IMR-90 (cell line): Measurements from ENCODE around the gene NUP50. TPM values are rescaled to one million over a fixed set of nuclear protein-coding genes. Genes with fewer than 3 reads are reported as not detected.

Source experiments
- ATAC-seq: fragments of 200-7000 bp; cut with Tn5 transposase; 2 replicates; pipeline ENCODE4 v1.9.1; 2020; ENCODE audit warnings: low read depth, mild to moderate bottlenecking, moderate library complexity
- BruUV-seq: library from RNA; stranded (reverse); fragments of 400-500 nt; replicated peaks from 2 replicates; lab custom pipeline; 2021; lab: Mats Ljungman, UMichigan
- CTCF ChIA-PET: fragments of 300-600 bp; formaldehyde crosslinking; extraction: SDS; loops from one replicate; lab custom pipeline; 2021; ENCODE audit warnings: antibody characterized with exemption; lab: Yijun Ruan, JAX
- POLR2A ChIA-PET: fragments of 300-600 bp; sonication (Branson Sonifier 250); formaldehyde crosslinking; loops from one replicate; lab custom pipeline; 2022; ENCODE audit warnings: antibody characterized with exemption; ENCODE audit not compliant: unreplicated experiment; lab: Charles Lee
- DNase-seq: peaks from one replicate; pipeline ENCODE4 v3.0.0; 2013
- H2AFZ ChIP-seq: replicated peaks from 2 replicates; pipeline ENCODE3; 2013; ENCODE audit warnings: low read length, mild to moderate bottlenecking; ENCODE audit not compliant: poor library complexity
- H2AK5ac ChIP-seq: 2 replicates; pipeline ENCODE4 v1.6.1; 2013; ENCODE audit warnings: low read depth, low read length, inconsistent platforms
- H2AK9ac ChIP-seq: replicated peaks from 2 replicates; pipeline ENCODE3; 2013; ENCODE audit warnings: mild to moderate bottlenecking, low read depth, low read length, moderate library complexity; ENCODE audit not compliant: poor library complexity
- H2BK120ac ChIP-seq: 2 replicates; pipeline ENCODE4 v1.6.1; 2013; ENCODE audit warnings: low read depth, low read length, inconsistent platforms
- H2BK15ac ChIP-seq: 3 replicates; pipeline ENCODE4 v1.6.1; 2013; ENCODE audit warnings: low read depth, low read length, inconsistent platforms
- H2BK20ac ChIP-seq: 2 replicates; pipeline ENCODE4 v1.6.1; 2013; ENCODE audit warnings: low read depth, mild to moderate bottlenecking, inconsistent platforms, low read length, moderate library complexity
- H2BK5ac ChIP-seq: 2 replicates; pipeline ENCODE4 v1.6.1; 2013; ENCODE audit warnings: mild to moderate bottlenecking, low read depth, low read length, inconsistent platforms; ENCODE audit not compliant: poor library complexity, severe bottlenecking
- H3K14ac ChIP-seq: replicated peaks from 2 replicates; pipeline ENCODE4 v1.6.1; 2013; ENCODE audit warnings: low read depth, low read length, inconsistent platforms
- H3K18ac ChIP-seq: 2 replicates; pipeline ENCODE4 v1.6.1; 2013; ENCODE audit warnings: low read depth, low read length, control low read depth
- H3K23ac ChIP-seq: 2 replicates; pipeline ENCODE4 v1.6.1; 2013; ENCODE audit warnings: low read depth, low read length, inconsistent platforms
- H3K27ac ChIP-seq: 2 replicates; pipeline ENCODE4 v1.5.1; 2013; ENCODE audit warnings: mild to moderate bottlenecking, control low read depth, low read length; ENCODE audit not compliant: insufficient read depth
- H3K27me3 ChIP-seq: 2 replicates; pipeline ENCODE4 v1.6.1; 2013; ENCODE audit warnings: low read length; ENCODE audit not compliant: control insufficient read depth, insufficient read depth
- H3K36me3 ChIP-seq: 2 replicates; pipeline ENCODE4 v1.6.1; 2013; ENCODE audit warnings: low read length, mixed read lengths; ENCODE audit not compliant: control insufficient read depth, insufficient read depth
- H3K4ac ChIP-seq: 2 replicates; pipeline ENCODE4 v1.6.1; 2013; ENCODE audit warnings: low read depth, low read length, inconsistent platforms
- H3K4me1 ChIP-seq: 2 replicates; pipeline ENCODE4 v1.6.1; 2013; ENCODE audit warnings: low read length, mixed read lengths; ENCODE audit not compliant: control insufficient read depth, insufficient read depth
- H3K4me2 ChIP-seq: 2 replicates; pipeline ENCODE4 v1.6.1; 2013; ENCODE audit warnings: low read depth, mild to moderate bottlenecking, control low read depth, low read length, moderate library complexity
- H3K4me3 ChIP-seq: 2 replicates; pipeline ENCODE4 v1.5.1; 2013; ENCODE audit warnings: low read depth, mild to moderate bottlenecking, control low read depth, low read length, moderate library complexity; ENCODE audit not compliant: insufficient read depth
- H3K56ac ChIP-seq: 2 replicates; pipeline ENCODE4 v1.6.1; 2013; ENCODE audit warnings: low read length, inconsistent platforms; ENCODE audit not compliant: insufficient read depth; ENCODE audit errors: extremely low read depth
- H3K79me1 ChIP-seq, 2 experiments: 2 replicates each; pipeline ENCODE4 v1.6.1; 2013; ENCODE audit warnings: low read length in 2 of 2, inconsistent platforms in 1 of 2, low read depth in 1 of 2
- H3K9ac ChIP-seq: 2 replicates; pipeline ENCODE4 v1.6.1; 2013; ENCODE audit warnings: low read depth, low read length, control low read depth
- H3K9me1 ChIP-seq: 2 replicates; pipeline ENCODE4 v1.6.1; 2013; ENCODE audit warnings: low read length, inconsistent platforms; ENCODE audit not compliant: insufficient read depth
- H3K9me3 ChIP-seq: 2 replicates; pipeline ENCODE4 v1.6.1; 2013; ENCODE audit warnings: low read length; ENCODE audit not compliant: control insufficient read depth, insufficient read depth
- H4K20me1 ChIP-seq: 2 replicates; pipeline ENCODE4 v1.6.1; 2013; ENCODE audit warnings: low read length, inconsistent platforms; ENCODE audit not compliant: insufficient read depth
- H4K5ac ChIP-seq: 2 replicates; pipeline ENCODE4 v1.6.1; 2013; ENCODE audit warnings: mild to moderate bottlenecking, low read depth, low read length, control low read depth
- H4K8ac ChIP-seq, 2 experiments: 2 replicates each; pipeline ENCODE4 v1.6.1; 2013; ENCODE audit warnings: low read depth in 2 of 2, low read length in 2 of 2, control low read depth in 1 of 2, inconsistent platforms in 1 of 2
- H4K91ac ChIP-seq: 2 replicates; pipeline ENCODE4 v1.6.1; 2013; ENCODE audit warnings: low read depth, low read length, inconsistent platforms; ENCODE audit not compliant: insufficient read depth
- BHLHE40 ChIP-seq: fragments of 150-350 bp; IDR thresholded peaks from 2 replicates; pipeline ENCODE4 v1.6.1; 2016; ENCODE audit warnings: mild to moderate bottlenecking, low read depth, low read length
- CEBPB ChIP-seq: IDR thresholded peaks from 2 replicates; pipeline ENCODE4 v1.6.1; 2012; ENCODE audit warnings: low read depth, low read length, improper control_type of control experiment
- CHD1 ChIP-seq: IDR thresholded peaks from 2 replicates; pipeline ENCODE4 v1.6.1; 2012; ENCODE audit warnings: low read depth, low read length, improper control_type of control experiment
- CTCF ChIP-seq: conservative IDR thresholded peaks from 2 replicates; pipeline ENCODE4 v1.5.1; 2012; ENCODE audit warnings: mild to moderate bottlenecking, low read depth, low read length, improper control_type of control experiment
- ELK1 ChIP-seq: fragments of 150-350 bp; IDR thresholded peaks from 2 replicates; pipeline ENCODE4 v1.6.1; 2016; ENCODE audit warnings: low read depth, mild to moderate bottlenecking, low read length, moderate library complexity, borderline replicate concordance
- FOS ChIP-seq: fragments of 150-350 bp; IDR thresholded peaks from 2 replicates; pipeline ENCODE4 v1.6.1; 2016; ENCODE audit warnings: low read depth, low read length
- MAFK ChIP-seq: IDR thresholded peaks from 2 replicates; pipeline ENCODE4 v1.6.1; 2012; ENCODE audit warnings: low read depth, low read length, improper control_type of control experiment
- MAZ ChIP-seq: IDR thresholded peaks from 2 replicates; pipeline ENCODE4 v1.6.1; 2012; ENCODE audit warnings: low read depth, mild to moderate bottlenecking, low read length, improper control_type of control experiment, moderate library complexity, borderline replicate concordance
- MXI1 ChIP-seq: IDR thresholded peaks from 2 replicates; pipeline ENCODE4 v1.6.1; 2012; ENCODE audit warnings: low read depth, mild to moderate bottlenecking, low read length, moderate library complexity, borderline replicate concordance
- NFE2L2 ChIP-seq: fragments of 150-350 bp; IDR thresholded peaks from 2 replicates; pipeline ENCODE4 v1.6.1; 2016; ENCODE audit warnings: low read depth, mild to moderate bottlenecking, low read length
- POLR2A ChIP-seq: IDR thresholded peaks from 2 replicates; pipeline ENCODE4 v1.6.1; 2012; ENCODE audit warnings: mild to moderate bottlenecking, low read depth, low read length
- RAD21 ChIP-seq: IDR thresholded peaks from 2 replicates; pipeline ENCODE4 v1.6.1; 2012; ENCODE audit warnings: low read length, improper control_type of control experiment
- RCOR1 ChIP-seq: IDR thresholded peaks from 2 replicates; pipeline ENCODE4 v1.6.1; 2012; ENCODE audit warnings: mild to moderate bottlenecking, low read length, improper control_type of control experiment; ENCODE audit not compliant: insufficient replicate concordance
- RFX5 ChIP-seq: IDR thresholded peaks from 2 replicates; pipeline ENCODE4 v1.8.0; 2012; ENCODE audit warnings: low read depth, mild to moderate bottlenecking, low read length, moderate library complexity
- SMC3 ChIP-seq: fragments of 150-350 bp; IDR thresholded peaks from 2 replicates; pipeline ENCODE4 v1.6.1; 2016; ENCODE audit warnings: low read depth, mild to moderate bottlenecking, antibody characterized with exemption, low read length, moderate library complexity
- USF2 ChIP-seq: fragments of 150-350 bp; IDR thresholded peaks from 2 replicates; pipeline ENCODE4 v1.6.1; 2017; ENCODE audit warnings: mild to moderate bottlenecking, antibody characterized with exemption, low read length, low read depth
- WGBS, 2 experiments: methylation state at CpG; one replicate each; pipeline versions ENCODE4 v1.1.5 to v1.1.7; 2013; ENCODE audit warnings: missing lambda C conversion rate in 2 of 2; ENCODE audit not compliant: insufficient read length in 1 of 2; ENCODE audit errors: extremely low coverage in 2 of 2; 5-methylcytosine and 5-hydroxymethylcytosine counted together
- dilution Hi-C: fragments of 300-500 bp; cut with HindIII; formaldehyde crosslinking; loops from one replicate; pipeline ENCODE4 v1.14.3; 2018; ENCODE audit warnings: low sequenced_read_pairs; ENCODE audit not compliant: unreplicated experiment
- in situ Hi-C: fragments of 300-500 bp; cut with MboI; formaldehyde crosslinking; loops from 3 replicates; pipeline ENCODE4 v1.14.3; 2019; ENCODE audit warnings: low sequenced_read_pairs, inconsistent platforms, mixed read lengths
- intact Hi-C: fragments of 100-400 bp; cut with micrococcal nuclease; formaldehyde crosslinking; loops from 2 replicates; pipeline ENCODE4 v1.10.0; 2022
- polyA plus RNA-seq, 3 experiments: library from polyadenylated mRNA; depleted of rRNA; stranded (reverse); fragments of >200 nt; gene quantifications; 2 replicates each; pipeline ENCODE4 v1.2.3, GENCODE V29; 2012; ENCODE audit warnings: low replicate concordance in 1 of 3
- total RNA-seq: library from RNA; depleted of rRNA; stranded (reverse); fragments of >200 nt; gene quantifications from 2 replicates; pipeline ENCODE4 v1.2.3, GENCODE V29; 2012

NUP50 gene
- total and polyA plus RNA-seq, 2 of the 4 experiments (the other 2 are of a cell fraction), result 12.8 to 65.4 TPM

GRCh38 chr22:45217345-45217744, 53.6 kb downstream of the NUP50 start:
- Histone ChIP-seq H2AK5ac (no peak overlapping the region), H3K18ac (no peak overlapping the region), H3K23ac (no peak overlapping the region), H3K36me3 (no peaks in the 10 kb centered on the region), H3K9ac (no peak overlapping the region), H4K8ac (no peak overlapping the region), H3K27ac (no peak overlapping the region), H3K4ac (no peak overlapping the region), H3K56ac (no peak overlapping the region), H4K91ac (no peak overlapping the region), H2AK9ac (no peak overlapping the region), H2BK120ac (no peak overlapping the region), H4K20me1 (peaks cover 66% of the 10 kb centered on the region), H3K9me3 (no peaks in the 10 kb centered on the region), H2AFZ (no peak overlapping the region), H4K5ac (no peak overlapping the region), H2BK5ac (no peak overlapping the region), H2BK20ac (no peak overlapping the region), H3K4me1 (peaks cover 12% of the 10 kb centered on the region), H3K79me1 (peaks cover 24 to 68% of the 10 kb centered on the region in 2 experiments), H3K14ac (no peak overlapping the region), H3K4me2 (no peak overlapping the region), H2BK15ac (no peak overlapping the region), H3K27me3 (no peaks in the 10 kb centered on the region), H3K9me1 (peaks cover 17% of the 10 kb centered on the region), H3K4me3 (no peak overlapping the region)
- no peak for ATAC-seq
- no peak for DNase-seq
- no TSS peak for BruUV-seq
- WGBS, 2 experiments, result 89% methylated on average over 3 of the region's 6 CpGs; no CpG with 5 or more reads in 1 of the 2 experiments
- intact Hi-C loops, result no loop called here
- ChIA-PET POLR2A (no interaction called here), CTCF (no interaction called here)
- no peak for TF ChIP-seq USF2
- TF ChIP-seq SMC3, result no peak
- TF ChIP-seq NFE2L2, result no peak
- no peak for TF ChIP-seq RFX5
- TF ChIP-seq RCOR1, result no peak
- TF ChIP-seq MAFK, result no peak
- TF ChIP-seq POLR2A, result no peak
- TF ChIP-seq CEBPB, result no peak
- TF ChIP-seq CHD1, result no peak
- no peak for TF ChIP-seq ELK1
- no peak for TF ChIP-seq MAZ
- TF ChIP-seq RAD21, result no peak
- no peak for TF ChIP-seq MXI1
- no peak for TF ChIP-seq BHLHE40
- no peak for TF ChIP-seq CTCF
- no peak for TF ChIP-seq FOS
- dilution Hi-C loops, result no loop called here
- in situ Hi-C loops, result no loop called here
